ENCODE results near the gene MBOAT1.

MBOAT1 gene

DNA sequence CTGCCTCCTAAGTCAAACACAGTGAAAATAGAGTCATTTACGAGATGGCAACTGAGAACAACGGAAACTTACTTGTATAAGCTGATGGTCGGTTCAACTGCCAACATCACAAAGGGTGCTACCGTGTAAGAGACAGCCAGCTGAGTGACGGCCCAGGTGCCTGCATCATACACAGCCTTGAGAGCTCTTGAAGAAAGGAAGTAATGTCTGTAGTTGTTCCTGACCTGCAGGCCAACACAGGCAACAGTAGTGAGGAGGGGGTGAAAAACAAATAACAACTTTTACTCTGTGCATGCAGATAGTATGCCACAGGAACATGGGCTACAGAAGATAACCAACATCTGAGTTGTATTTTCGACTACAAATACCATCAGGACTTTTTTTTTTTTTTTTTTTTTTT is 102.7 kb downstream of the MBOAT1 start:
- DNase-seq (ENCODE audit: low read depth in 1 of 2, low spot score in 1 of 2), result no peak

DNA sequence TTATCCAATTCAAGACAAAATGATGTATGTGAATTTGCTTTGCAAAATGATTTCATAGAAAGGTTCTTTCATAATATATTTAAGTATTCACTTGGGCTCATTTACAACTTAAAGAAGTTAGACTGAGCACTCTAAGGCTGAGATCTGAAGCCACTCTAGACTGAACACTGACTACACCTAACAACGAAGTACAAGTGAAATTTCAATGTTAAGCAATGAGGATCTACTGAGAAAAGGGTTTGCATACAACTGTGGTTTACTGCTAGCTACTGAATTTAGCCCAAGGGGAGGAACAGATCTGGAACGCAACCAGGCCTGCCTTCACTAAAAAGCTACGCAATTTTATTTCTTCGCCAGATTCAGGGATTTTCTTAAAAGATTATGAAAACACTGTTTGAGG is 106.4 kb downstream of the MBOAT1 start:
- DNase-seq (ENCODE audit: low read depth in 1 of 2, low spot score in 1 of 2), result no peak

DNA sequence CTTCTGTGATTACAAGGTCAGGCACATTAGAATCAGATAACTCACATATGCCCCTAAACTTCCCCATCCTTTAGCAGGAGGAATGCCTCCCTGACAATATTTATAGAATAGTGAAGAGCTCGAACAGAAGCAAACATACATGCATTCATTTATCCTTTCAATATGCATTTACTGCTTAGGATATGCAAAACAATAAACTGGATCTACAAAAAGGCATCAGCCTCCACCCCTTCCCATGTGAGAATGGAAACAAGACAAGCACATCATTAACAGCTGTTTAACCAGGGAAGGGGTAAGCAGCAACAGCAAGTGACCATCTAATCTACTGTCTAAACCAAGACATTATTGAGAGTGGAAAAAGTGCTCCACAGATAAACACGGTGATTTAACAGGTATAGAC is 107.6 kb downstream of the MBOAT1 start:
- DNase-seq (ENCODE audit: low read depth in 1 of 2, low spot score in 1 of 2), result no peak

DNA sequence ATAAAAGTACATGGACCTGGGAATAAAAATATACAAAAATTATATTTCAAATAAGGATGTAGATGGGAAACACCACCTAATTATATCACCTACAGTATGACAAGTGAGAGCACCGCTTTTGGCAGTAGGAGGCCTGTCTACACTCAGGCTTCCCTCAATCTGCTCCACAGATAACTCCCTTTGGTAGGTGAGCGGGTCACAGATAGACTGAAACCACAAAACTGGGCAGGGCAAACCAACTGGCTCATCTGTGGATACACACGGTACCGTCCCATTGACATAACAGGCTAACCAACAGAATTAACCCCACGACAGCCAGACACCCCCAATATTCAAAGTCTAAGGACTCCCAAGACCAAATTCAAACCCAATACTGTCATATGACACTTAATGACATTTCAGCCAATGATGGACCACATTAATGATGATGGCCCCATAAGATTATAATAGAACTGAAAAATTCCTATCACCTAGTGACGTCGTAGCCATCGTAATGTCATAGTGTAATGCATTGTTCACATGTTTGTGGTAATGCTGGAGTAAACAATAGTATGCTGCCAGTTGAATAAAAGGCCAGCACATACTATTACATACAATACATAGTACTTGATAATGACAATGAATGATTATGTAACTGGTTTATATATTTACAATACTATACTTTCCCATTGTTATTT is 109.7 kb downstream of the MBOAT1 start:
- DNase-seq (ENCODE audit: low read depth in 1 of 2, low spot score in 1 of 2), result no peak

DNA sequence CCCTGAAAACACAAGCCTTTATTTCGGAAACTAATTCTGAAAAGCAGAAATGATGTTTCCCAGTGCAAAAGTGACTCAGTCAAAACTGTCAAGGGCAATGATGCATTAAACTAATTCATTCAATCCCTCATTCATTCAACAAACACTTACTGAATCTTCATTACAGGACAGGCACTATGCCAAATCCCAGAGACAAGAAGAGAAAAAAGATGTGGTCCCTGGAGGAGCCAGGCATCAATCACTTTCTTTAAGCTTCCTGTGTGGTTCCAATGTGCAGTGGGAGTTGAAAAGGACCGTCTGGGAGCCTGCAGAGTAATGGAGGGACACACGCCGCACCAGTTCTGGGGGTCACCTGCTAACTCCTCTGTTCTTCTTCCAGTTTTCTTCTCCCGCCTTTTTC is 113.1 kb downstream of the MBOAT1 start:
- no peak for DNase-seq (ENCODE audit: low read depth in 1 of 2, low spot score in 1 of 2)

DNA sequence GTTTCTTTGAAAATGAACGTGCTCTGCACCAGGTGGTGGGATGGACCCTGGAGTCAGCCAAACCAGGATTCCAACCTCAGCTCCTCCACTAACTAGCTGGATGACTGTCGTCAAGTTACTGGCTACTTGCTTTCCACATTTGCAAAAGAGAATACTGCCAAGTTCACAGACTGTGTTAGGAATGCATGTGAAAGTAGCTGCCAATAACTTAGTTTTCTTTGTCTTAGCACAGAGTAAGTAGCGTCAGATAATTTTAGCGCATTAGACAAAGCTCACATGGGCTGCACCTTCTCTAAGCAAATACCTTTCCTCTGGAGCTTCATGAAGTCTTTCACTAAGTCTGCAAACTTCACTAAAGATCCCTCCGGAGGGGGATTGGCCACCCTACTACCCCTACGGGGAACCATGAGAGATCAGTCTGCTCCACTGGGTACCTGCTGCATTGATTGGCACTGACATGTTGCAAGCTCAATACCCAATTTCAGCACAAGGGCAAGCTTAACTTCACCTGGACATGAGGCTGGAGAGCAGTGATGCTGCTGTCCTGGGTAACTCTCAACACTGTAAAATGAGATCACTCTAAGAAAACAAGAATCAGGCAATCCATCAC is 113.9 kb downstream of the MBOAT1 start:
- DNase-seq (ENCODE audit: low read depth in 1 of 2, low spot score in 1 of 2), result no peak

DNA sequence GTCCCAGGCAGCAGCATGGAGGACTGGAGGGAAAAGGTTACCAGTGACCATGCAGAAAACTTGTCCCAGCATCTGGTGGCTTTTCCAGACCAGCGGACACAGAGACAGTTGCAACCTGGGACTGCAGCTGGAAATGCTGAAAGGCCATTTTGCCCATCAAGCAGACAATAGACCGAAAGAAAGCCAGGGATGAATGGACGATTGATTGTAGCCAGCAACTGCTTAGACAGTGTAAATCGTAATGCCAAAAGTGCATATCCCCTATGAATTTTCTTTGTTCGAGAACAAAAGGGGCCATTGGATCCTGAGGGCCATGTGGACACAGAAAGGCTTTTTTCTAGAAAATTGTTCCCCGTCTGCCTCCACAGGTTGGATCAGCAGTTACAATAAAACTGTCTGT is 115.7 kb downstream of the MBOAT1 start:
- DNase-seq (ENCODE audit: low read depth in 1 of 2, low spot score in 1 of 2), result no peak

DNA sequence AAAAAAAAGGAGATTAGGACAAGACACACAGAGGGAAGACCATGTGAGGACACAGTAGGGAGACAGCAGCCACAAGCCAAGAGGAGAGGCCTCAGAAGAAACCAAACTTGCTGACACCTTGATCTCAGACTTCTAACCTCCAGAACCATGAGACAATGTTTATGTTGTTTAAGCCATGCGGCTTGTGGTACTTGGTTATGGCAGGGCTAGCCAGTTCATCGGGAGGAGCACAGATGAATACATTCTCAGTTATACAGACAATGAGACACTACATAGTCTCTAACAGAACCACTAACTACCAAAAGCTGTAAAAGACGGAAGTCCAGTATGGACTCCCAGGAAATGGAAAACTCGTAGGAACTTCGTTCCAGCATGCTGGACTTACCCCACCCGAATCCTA is 116.8 kb downstream of the MBOAT1 start:
- DNase-seq (ENCODE audit: low read depth in 1 of 2, low spot score in 1 of 2), result no peak

DNA sequence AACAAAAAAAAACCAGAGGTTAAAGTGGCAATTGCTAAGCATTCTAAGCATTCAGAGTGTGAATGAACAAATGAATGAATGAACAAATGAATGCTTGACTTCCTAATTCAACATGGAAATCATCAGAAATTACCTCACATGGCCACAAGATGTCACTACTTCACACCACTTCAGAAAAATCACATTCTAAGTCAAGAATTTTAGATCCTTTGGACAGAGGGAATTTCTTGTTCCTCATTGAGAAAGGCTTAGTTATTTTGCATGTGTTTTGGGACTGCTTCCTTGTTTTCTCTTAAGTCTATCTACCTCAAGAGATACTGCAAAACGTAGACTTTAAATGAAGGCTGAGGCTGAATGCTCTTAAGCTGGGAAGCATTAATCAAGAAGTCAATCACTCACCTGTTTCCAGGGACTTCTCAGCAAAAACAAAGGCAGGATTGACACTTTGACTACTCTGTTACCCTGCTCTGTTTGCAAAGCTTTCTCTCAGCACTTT is 120.2 kb downstream of the MBOAT1 start:
- no peak for DNase-seq (ENCODE audit: low read depth in 1 of 2, low spot score in 1 of 2)

DNA sequence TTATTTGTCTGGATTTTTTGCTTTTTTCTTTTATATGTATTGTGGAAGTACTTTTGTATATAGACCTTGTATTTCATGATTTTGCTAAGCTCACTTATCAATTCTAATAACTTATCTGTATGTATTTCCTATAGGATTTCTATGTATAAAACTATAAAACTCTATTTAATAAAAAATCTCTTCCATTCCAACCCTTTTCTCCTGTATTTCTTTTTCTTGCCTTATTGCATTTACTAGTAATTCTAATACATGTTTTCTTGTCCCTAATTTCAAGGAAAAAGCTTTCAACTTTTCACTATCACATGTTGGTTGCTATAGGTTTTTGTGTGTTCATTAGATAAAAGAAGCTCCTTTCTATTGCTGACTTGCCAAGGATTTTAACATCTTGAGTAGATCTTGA is 125.3 kb downstream of the MBOAT1 start:
- no peak for DNase-seq (ENCODE audit: low read depth in 1 of 2, low spot score in 1 of 2)

DNA sequence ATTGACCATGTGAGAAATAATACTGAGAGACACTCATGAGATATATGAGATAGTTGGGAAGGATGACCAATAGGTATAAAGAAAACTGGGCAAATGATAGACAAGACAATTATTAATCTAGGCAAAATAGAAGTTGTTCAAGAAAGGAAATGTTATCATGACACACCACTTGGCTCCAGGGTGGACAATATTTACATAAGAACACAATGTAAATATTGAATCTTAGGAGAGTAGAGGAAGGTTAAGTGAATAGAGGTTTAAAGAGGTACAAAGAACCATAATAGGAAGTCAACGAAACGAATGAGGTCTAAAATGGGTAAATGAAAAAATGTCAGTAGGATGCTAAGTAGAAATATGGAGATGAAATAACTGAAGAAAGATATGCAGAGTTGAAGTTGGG is 126.5 kb downstream of the MBOAT1 start:
- no peak for DNase-seq (ENCODE audit: low read depth in 1 of 2, low spot score in 1 of 2)

DNA sequence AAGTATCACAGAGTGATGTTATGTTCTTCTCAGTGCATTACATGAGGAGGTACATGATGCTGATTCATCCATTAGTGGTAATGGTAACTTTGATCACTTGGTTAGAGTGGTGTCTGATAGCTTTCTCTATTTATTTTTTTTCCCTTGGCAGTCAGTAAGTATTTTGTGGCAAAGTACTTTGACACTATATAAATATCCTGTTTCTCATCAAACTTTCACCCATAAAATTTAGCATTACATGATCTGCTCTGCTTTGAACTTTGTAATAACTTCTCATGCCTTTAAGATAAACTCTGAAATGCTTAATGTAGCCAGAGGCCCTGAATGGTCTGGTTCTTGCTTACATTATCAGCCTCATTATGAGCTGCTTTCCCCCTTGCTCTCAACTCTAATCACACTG is 127.9 kb downstream of the MBOAT1 start:
- DNase-seq (ENCODE audit: low read depth in 1 of 2, low spot score in 1 of 2), result no peak

DNA sequence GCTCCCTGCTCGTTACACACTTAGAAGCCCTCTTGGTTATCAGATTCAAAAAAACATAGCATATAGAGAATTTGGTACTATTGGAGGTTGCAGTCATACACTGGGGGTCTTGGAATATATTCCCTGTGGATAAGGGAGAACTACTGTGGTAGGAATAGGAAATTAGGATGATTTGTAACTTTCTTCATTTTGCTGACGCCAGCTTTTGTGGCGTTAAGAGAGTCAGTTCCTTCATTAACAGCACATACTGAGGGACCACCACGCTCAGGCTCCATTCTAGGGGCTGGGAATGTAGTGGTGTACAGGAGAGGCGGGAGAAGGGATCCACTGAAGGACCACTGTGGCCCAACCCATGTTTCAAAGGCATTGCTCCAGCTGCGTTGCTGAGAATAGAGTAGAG is 140.3 kb downstream of the MBOAT1 start:
- DNase-seq (ENCODE audit: low read depth in 1 of 2, low spot score in 1 of 2), result no peak

DNA sequence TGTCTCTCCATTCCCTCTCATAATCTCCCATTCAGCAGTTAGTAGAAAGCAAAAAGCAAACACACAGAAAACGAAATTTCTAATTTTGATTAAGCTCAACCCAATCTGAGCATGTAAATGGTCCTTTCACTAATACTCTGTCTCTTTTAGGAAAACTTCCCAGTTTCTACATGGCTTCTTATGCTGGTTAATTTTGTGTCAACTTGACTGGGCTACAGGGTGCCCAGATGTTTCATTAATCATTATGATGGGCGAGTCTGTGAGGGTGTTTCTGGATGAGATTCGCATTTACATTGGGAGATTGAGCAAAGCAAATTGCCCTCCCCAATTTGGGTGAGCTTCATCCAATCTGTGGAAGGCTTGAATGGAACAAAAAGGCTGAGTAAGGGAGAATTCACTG is 142.2 kb downstream of the MBOAT1 start:
- no peak for DNase-seq (ENCODE audit: low read depth in 1 of 2, low spot score in 1 of 2)

DNA sequence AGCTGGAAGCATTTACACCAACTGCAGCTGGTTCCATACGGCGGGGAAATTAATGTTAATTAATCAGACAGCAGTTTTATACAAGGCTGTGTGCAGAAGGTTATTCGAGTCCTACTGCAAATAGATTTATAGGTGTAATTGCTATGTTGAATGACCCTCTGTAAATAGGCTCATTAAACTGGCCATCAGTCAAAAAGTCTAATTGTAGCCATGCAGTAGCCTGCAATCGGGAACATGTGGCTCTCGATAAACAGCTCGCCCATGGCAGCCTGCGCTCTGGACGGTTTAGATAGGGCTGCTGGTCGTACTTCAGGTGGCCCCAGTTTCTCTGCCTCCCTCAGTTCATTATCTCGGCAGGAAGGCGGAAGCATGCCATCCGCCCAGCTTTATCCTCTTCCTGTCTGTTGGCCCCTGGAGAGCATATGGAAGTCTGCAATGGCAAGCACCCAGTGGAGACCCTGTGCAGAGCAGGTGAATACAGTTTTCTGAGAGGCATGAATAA is 143.2 kb downstream of the MBOAT1 start:
- DNase-seq (ENCODE audit: low read depth in 1 of 2, low spot score in 1 of 2), result no peak

DNA sequence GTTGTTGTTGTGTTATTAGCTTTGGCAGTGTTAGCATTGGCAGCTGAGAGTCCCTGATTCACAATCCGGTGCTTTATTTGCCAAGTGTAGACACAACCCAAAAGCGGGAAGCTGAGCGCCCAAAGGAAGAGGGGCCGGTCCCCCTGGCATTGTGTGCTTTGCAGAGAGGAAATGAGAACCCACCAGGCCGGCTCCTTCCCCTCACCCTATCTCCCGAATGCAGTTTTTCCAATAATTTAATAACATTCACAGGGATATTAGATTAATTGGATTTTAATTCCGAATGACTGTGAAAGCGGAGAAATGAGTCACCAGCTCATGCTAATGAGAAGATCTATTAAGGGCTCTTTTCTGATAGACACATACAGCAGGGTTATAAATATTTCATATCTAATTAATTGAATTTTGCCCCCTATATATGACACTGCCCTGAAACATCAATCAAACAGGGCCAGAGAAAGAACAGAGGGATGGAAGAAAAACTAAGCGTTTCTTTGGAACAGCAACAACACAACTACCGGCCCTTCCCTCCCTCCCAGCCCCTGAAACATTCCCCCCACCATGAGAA is 143.8 kb downstream of the MBOAT1 start:
- DNase-seq (ENCODE audit: low read depth in 1 of 2, low spot score in 1 of 2), result no peak

DNA sequence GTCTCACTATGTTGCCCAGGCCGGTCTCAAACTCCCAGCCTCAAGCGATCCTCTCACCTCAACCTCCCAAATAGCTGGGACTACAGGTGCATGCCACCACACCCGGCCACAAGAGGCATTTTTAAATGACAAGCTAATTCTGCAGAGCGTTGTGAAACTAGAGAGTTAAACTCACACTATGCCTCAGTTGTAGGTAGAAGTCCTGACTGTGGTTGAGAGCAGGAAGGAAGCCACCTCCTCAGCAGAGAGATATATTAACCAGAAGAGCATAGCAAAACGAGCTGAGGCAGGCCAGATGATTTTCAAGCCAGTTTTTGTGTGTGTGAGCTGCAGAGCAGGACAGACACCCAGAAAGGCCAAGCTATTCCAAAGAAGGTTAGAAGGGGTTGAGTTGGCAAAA is 150.3 kb downstream of the MBOAT1 start:
- no peak for DNase-seq (ENCODE audit: low read depth in 1 of 2, low spot score in 1 of 2)

DNA sequence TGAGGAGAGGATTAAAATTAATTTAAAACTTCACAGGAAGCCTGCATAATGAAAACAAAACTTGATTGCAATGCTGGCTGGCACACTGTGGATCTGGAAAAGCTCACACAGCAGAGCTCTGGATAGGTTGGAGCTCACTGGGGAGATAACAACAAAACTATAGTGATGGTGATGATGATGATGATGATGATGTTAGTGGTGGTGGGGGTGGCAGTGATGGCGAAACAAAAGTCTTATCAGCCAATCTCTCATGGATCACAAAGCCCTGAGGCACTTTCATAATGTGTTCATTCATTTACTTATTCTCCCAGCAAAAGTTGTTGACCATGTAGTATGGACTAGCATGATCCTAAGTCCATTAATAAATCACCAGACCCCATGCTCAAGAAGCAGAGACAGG is 152.0 kb downstream of the MBOAT1 start:
- no peak for DNase-seq (ENCODE audit: low read depth in 1 of 2, low spot score in 1 of 2)

DNA sequence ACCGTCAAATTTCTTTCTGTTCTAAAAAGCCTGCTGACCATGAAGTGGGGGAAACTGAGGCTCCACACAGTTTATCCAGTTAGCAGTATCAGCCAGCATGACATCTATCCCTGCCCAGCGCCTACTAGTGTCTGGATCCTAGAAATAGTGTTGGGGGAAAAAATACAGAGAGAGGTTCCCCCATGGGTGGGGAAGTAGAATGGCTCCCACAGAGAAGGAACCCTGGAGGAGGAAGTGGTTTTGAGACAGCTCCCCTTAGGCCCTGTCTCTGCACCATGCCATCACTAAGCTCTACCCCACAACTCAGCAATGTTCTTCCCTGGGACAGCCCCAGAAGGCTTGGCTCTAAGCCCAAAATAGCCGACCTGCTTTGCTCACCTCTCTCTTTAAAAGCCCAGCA is 153.4 kb downstream of the MBOAT1 start:
- no peak for DNase-seq (ENCODE audit: low read depth in 1 of 2, low spot score in 1 of 2)

DNA sequence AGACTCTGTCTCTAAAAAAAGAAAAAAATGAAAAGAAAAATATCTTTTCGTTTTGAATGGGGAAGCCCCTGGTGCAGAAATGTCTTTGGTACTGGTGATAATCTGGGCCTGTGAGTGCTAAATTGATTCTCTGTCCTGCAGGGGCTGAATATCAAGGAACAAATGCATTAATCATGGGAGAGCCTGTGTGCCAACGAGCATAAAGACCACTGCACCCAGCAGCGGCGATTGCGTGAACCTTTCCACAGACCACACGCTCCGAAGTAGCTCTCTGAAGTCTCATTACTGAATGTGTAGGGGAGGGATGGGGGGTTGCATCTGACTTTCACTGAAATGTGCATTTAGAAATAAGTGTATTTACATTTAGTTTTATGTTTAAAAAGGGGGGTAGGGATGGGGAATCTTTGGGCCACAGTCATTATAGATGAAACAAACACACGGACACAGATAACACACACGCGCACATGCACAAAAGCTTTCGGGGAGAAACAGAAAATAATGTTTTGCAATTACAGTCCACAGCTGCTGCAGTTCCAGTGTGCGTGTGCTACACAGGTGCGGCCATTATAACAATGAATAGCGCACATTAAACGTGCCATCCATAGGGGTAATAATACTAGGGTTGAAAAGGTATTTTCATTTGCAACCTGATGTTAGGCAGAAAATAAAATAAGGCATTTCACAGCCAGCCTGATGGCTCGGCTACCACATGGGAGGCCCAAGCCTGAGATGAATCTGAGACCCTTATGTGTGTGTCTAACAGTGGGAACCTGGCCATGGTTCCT is 154.0 kb downstream of the MBOAT1 start:
- DNase-seq (ENCODE audit: low read depth in 1 of 2, low spot score in 1 of 2), result no peak

DNA sequence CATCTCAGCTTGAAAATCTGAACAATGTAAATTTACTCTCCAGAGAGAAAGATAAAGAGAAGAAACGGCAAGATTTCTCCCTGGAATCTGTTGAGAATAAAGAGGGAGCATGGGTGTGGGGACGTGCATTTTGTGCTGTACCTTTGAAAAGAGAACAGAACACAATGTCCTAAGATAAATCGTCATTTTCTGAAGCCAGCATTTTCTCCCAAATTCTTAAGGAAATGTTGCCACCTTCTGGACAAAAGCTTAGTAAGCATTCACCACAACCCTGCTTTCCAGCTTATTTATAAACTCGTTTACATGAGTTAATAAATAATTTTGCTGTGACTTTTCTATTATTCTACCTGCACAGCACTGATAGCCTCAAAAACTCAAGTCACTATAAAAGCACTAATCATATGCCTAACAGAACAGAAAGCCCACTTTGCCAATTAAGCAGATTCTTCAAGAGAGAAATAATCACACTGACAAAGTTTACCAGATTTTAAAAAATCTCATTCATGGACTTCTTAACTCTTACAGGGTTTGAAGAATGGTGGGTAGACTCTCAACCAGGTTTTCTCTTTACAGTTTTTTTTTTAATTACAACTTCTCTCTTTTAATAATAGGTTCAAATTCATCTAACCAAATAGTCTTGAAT is 155.8 kb downstream of the MBOAT1 start:
- no peak for DNase-seq (ENCODE audit: low read depth in 1 of 2, low spot score in 1 of 2)

Measured in stimulated activated CD4-positive, alpha-beta T cell treated with anti-CD3 and anti-CD28 coated beads, Interleukin-15, amount 100 ng/mL, for 1 hour (primary cell).